Heart right ventricle (tissue), 16 donors: ENCODE data around the gene CHRNA4. TPM values are rescaled to one million over a fixed set of nuclear protein-coding genes. Genes with fewer than 3 reads are reported as not detected.

Experiments
- ATAC-seq, 8 donors: fragments of 200-7000 bp; cut with Tn5 transposase; one replicate each; pipeline ENCODE4 v1.9.1; 2020; ENCODE audit warnings: mild to moderate bottlenecking in 8 of 8, moderate library complexity in 8 of 8, moderate number of reproducible peaks in 1 of 8
- DNase-seq, 2 donors: peaks; one replicate each; pipeline ENCODE4 v3.0.0-alpha.2; 2020
- H3K27ac ChIP-seq, 10 donors: fragments of 200-600 bp; sonication (generic) in 2 of 10; one replicate each; pipeline versions ENCODE4 v1.5.0 to v1.8.0; 2020 to 2022; ENCODE audit warnings: mild to moderate bottlenecking in 3 of 10
- H3K27me3 ChIP-seq, 7 donors: fragments of 200-600 bp; one replicate each; pipeline ENCODE4 v1.8.0; 2021 to 2022; ENCODE audit warnings: mild to moderate bottlenecking in 2 of 7
- H3K36me3 ChIP-seq, 9 donors: fragments of 200-600 bp; sonication (generic) in 1 of 9; one replicate each; pipeline versions ENCODE4 v1.5.0 to v1.8.0; 2020 to 2022; ENCODE audit warnings: mild to moderate bottlenecking in 2 of 9
- H3K4me1 ChIP-seq, 9 donors: fragments of 200-600 bp; sonication (generic) in 1 of 9; one replicate each; pipeline versions ENCODE4 v1.5.0 to v1.8.0; 2020 to 2022; ENCODE audit warnings: mild to moderate bottlenecking in 4 of 9
- H3K4me3 ChIP-seq, 10 donors: fragments of 200-600 bp; sonication (generic) in 2 of 10; one replicate each; pipeline versions ENCODE4 v1.5.0 to v1.8.0; 2020 to 2022; ENCODE audit warnings: mild to moderate bottlenecking in 7 of 10, moderate library complexity in 2 of 10
- H3K9me3 ChIP-seq, 11 donors: fragments of 200-600 bp in 10 of 11; sonication (generic) in 2 of 11; one replicate each; pipeline versions ENCODE4 v1.5.0 to v1.8.0; 2013 to 2022; ENCODE audit warnings: mild to moderate bottlenecking in 2 of 11, control low read depth in 1 of 11, moderate library complexity in 1 of 11
- WGBS, 2 donors: extraction: QIAGEN DNeasy Blood & Tissue Kit; methylation state at CpG; one replicate each; pipeline ENCODE4 v1.1.7; 2013; ENCODE audit warnings: inconsistent platforms in 1 of 2; 5-methylcytosine and 5-hydroxymethylcytosine counted together
- intact Hi-C, 10 donors: fragments of 100-400 bp; cut with DNase I; formaldehyde crosslinking; loops; one replicate each; pipeline versions ENCODE4 v1.11.1 to v1.14.2; 2022
- polyA plus RNA-seq, 2 donors: library from polyadenylated mRNA; stranded (reverse); fragments of 200-250 nt; gene quantifications; one replicate each; pipeline ENCODE4 v1.2.3, GENCODE V29; 2013
- total RNA-seq, 10 donors: library from RNA; stranded (reverse); fragmentation: NEBNext Ultra II Directional in 3 of 10; extraction: Animal tissue kit (Norgen Biotek cat#: 25700) in 3 of 10; gene quantifications; one replicate each; pipeline versions ENCODE4 v1.2.1 to v1.2.4, GENCODE V29; 2021 to 2023
- TF ChIP-seq, protein P1 (sequence below), 9 donors: fragments of 200-600 bp; sonication (generic) in 2 of 9; IDR thresholded peaks; one replicate each; pipeline versions ENCODE4 v1.5.0 to v1.8.0; 2021 to 2022; ENCODE audit warnings: antibody characterized with exemption in 9 of 9, mild to moderate bottlenecking in 5 of 9, moderate library complexity in 1 of 9
- donor health status: Arrhythmogenic right ventricular cardiomyopathy.
- donor health status: ischemic (EF 13 %, LVEDD 7.1; RV severe dilation, severe dysfunction).
- donor health status: healthy with polysubstance abuse.
- donor health status: DM: no; HTN: yes; CAD: no.
- donor health status: DM: no; HTN: no; CAD: no.
- donor health status: ischemic (EF 25% LVEDD 6.9; RV normal size, moderate dysfunction).
- donor health status: ischemic (EF 25% LVEDD 5.7; RV mildly dilated, moderate dysfunction).
- donor health status: healthy.
- donor health status: DM: yes; HTN: yes; CAD: no.
- donor health status: Ischemic cardiomyopathy.
- donor health status: ischemic (EF 35%, LVEDD 5.7; RV mildly dilated, moderate dysfunction).
- donor health status: nonischemic (EF 11% LVEDD 7.7; RV severe dilation, severe dysfunction).
- donor health status: DM: yes; HTN: yes; CAD: no.
- donor health status: PGD.
- donor health status: ischemic (EF 29% LVEDD 5.4; RV normal size, mild dysfunction).
- donor health status: nonischemic (EF 23%, LVEDD 6.1; RV moderate dilation, normal function).

The CHRNA4 gene
- total and polyA plus RNA-seq, 12 donors: 0.06 to 1.5 (median 0.90) TPM; not detected in 4

DNA sequence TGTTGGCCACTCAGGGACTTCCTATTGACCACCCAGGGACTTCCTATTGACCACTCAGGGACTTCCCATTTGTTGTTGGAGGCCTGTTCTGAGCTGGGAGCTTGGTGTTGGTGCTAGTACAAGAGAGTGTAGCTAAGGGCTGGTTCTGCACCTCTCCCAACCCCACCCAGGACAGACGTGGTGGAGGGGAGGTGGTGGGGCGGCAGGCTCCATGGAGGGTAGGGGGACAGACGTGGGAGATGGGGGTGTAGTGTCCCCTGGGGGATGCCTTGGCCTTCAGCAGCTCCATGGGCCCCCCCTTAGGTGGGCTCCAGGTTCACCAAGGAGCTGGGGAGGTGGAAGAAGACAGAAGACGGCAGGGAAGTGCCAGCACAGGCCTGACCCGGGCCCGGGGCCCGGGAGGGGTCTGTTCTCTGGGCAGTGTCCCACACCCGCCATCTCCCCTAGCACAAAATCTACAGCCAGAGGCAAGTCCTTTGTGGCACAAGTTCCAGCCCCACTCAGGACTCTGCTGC is 33.9 kb downstream of the CHRNA4 start:
- H3K4me3 ChIP-seq: no peak overlapping the region
- TF ChIP-seq, protein P1, sequence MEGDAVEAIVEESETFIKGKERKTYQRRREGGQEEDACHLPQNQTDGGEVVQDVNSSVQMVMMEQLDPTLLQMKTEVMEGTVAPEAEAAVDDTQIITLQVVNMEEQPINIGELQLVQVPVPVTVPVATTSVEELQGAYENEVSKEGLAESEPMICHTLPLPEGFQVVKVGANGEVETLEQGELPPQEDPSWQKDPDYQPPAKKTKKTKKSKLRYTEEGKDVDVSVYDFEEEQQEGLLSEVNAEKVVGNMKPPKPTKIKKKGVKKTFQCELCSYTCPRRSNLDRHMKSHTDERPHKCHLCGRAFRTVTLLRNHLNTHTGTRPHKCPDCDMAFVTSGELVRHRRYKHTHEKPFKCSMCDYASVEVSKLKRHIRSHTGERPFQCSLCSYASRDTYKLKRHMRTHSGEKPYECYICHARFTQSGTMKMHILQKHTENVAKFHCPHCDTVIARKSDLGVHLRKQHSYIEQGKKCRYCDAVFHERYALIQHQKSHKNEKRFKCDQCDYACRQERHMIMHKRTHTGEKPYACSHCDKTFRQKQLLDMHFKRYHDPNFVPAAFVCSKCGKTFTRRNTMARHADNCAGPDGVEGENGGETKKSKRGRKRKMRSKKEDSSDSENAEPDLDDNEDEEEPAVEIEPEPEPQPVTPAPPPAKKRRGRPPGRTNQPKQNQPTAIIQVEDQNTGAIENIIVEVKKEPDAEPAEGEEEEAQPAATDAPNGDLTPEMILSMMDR (IDR thresholded peaks at IDR 0.05): no peak
- 86 to 87% methylated on average over 8 of the region's 8 CpGs for WGBS, 2 donors
- no peaks in the 10 kb centered on the region for H3K36me3 ChIP-seq
- ATAC-seq: no peak
- peaks cover 0 to 18% (median 0%) of the 10 kb centered on the region in 11 donors for H3K9me3 ChIP-seq
- peak overlapping the region in 3 of 10 donors; percentile 33 to 58 (median 47) for H3K27ac ChIP-seq
- H3K4me1 ChIP-seq: peaks cover 0 to 4% (median 0%) of the 10 kb centered on the region in 9 donors
- intact Hi-C loops: loop anchor here in 1 of 10 donors (5.0 kb wide), 1 partner anchor 290 kb away; no protein-coding TSS in a partner anchor
- DNase-seq: no peak
- peaks cover 0 to 28% (median 16%) of the 10 kb centered on the region in 7 donors for H3K27me3 ChIP-seq

DNA sequence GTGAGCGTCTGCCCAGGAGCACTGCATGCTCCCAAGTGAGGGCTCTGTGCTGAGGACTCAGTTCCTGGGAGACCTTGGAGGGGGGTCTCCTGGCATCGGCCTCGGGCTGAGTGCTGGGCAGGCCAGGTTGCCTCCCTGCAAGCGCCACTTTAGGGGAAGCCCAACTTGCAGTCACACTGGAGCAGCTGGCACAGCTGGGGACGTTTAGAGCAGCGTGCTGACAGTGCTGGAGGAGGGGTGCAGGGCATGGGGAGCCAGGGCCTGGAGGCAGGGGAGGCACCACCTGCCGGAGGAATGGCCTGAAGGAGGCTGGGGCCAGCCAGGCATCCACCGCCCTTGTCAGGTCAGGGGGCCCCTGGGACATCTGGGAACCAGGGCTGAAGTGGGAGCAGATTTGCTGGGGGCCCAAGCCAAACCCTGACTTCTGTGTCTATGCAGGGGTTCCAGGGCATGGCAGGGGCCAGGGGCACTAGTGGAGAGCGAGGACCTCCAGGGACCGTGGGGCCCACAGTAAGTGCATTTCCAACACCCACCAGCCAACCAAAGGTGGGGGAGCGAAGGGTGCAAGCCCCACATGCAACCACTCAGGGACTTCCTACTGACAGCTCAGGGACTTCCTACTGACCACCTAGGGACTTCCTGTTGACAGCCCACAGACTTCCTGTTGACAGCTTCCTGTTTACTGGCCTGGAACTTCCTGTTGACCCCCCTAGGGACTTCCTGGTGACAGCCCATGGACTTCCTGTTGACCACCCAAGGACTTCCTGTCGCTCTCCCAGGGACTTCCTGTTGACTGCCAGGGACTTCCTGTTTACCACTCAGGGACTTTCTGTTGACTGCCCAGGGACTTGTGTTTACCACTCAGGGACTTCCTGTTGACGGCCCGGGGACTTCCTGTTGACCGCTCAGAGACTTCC is 34.6 kb downstream of the CHRNA4 start:
- WGBS, 2 donors: 86 to 91% methylated on average over 15 of the region's 15 CpGs
- Histone ChIP-seq H3K27ac (peak overlapping the region in 3 of 10 donors; percentile 33 to 58 (median 47)), H3K27me3 (peaks cover 0 to 28% (median 15%) of the 10 kb centered on the region in 7 donors), H3K4me3 (no peak overlapping the region), H3K36me3 (no peaks in the 10 kb centered on the region), H3K9me3 (peaks cover 0 to 11% (median 0%) of the 10 kb centered on the region in 11 donors), H3K4me1 (peaks cover 0 to 4% (median 0%) of the 10 kb centered on the region in 9 donors)
- intact Hi-C loops: loop anchor here in 1 of 10 donors (5.0 kb wide), 1 partner anchor 291 kb away; no protein-coding TSS in a partner anchor
- DNase-seq: no peak
- TF ChIP-seq, protein P1 (IDR thresholded peaks at IDR 0.05): no peak
- ATAC-seq: no peak

DNA sequence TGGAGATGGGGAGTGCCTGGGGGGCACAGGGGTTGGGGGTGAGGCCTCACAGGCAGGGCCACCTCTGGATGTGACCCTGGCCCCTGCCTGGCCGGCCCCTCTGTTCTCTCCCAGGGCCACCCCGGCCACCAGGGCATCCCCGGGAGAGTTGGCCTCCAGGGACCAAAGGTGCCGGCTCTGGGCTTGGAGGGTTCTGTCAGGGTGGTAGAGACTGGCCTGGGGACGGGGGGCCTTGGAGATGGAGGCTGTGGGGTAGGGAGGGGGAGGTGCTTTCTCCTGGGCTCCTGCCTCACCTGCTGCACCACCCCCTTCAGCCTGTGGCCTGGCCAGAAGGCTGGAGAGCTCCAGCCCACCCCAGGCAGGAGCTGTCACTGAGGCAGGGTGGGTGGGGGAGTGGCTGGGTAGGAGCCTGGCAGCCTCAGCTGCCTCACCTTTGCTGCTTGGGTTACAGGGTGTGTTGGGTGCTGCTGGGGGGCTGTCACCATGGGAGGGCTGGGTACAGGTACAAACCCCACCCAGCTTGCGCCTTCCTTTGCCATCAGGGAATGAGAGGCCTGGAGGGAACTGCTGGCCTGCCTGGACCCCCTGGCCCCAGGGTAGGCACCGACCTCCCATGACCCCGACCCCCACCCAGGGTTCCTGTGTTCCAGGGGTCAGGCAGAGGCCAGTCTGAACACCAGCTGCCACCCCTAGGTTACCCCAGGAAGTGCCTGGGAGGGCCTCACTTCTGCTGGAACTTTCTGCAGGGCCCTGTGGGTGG is 35.4 kb downstream of the CHRNA4 start:
- ATAC-seq (no peak), DNase-seq (peak in 1 of 2 donors; percentile 7)
- Histone ChIP-seq H3K27me3 (peaks cover 0 to 27% (median 15%) of the 10 kb centered on the region in 7 donors), H3K9me3 (peaks cover 0 to 11% (median 0%) of the 10 kb centered on the region in 11 donors), H3K27ac (no peak overlapping the region), H3K36me3 (no peaks in the 10 kb centered on the region), H3K4me3 (no peak overlapping the region), H3K4me1 (peaks cover 0 to 8% (median 0%) of the 10 kb centered on the region in 9 donors)
- intact Hi-C loops: loop anchor here in 1 of 10 donors (5.0 kb wide), 1 partner anchor 292 kb away; no protein-coding TSS in a partner anchor
- TF ChIP-seq, protein P1 (IDR thresholded peaks at IDR 0.05): no peak
- 91 to 93% methylated on average over 7 to 8 of the region's 8 CpGs for WGBS, 2 donors
